ENCODE results near the gene ATP2C2.

Gene ATP2C2

DNA sequence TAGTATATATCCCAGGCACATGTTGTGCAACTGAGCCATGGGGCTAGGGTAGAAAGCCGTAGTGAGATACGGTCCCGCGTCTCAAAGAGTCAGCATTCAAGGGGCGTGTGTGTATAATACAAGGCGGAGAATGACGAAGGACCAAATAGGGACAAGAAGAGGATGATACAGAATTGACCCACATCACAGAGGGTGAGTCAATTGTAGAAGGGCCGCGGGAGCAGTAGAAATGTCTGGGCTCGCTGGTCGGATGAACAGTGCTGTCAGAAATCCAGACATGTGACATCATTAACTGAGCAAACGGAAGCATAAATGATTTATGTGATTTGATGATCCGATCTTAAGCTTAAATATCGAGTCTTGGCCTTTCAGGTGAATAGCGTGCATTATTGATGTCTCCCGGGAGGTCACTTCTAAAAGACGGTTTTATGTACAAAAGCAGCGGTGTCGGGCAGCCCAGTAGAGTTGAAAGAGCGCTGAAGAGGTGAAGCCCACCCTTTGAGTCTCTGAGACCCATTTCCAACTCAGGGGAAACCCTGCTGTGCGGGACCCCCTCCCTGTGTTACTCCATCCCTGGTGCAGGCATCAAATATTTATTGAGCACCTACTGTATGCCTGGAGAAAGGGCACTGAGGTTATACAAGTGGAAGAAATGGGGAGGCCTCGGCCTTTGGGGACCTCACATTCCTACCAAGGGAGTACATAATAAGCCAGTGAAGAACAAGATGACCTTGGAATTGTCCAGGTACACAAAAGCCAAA is 45.1 kb downstream of the ATP2C2 start:
- Histone ChIP-seq H3K27me3 (ENCODE audit: insufficient read depth, low read length, poor library complexity, severe bottlenecking) (no peaks in the 10 kb centered on the region), H3K9ac (ENCODE audit: low read depth, low read length, poor library complexity, severe bottlenecking) (no peak overlapping the region)

DNA sequence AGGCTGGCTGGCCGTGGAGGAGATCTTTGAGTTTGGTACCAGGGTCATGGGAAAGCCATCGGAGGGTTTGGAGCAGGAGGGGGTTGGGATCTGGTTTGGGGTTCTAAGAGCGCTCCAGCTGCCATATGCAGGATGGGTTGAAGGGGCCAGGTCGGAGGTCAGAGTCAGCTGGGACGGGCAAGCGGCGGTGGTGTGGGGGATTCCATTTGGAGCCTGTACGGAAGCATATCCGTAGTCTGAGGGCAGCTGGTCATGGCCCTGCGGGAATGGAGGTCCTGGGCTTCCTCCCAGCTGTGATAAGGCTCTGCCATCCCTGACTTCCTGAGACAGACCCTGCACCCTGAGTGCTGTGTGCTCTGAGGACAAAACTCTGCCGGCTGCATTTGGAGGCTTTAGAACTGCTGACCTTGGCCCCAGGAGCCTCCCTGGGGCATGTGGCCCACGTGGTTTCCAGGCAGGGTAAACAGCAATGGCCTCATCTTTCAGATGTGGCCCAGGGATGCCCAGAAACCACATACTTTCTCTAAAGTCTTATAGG is 46.5 kb downstream of the ATP2C2 start:
- Histone ChIP-seq H4K20me1 (ENCODE audit: insufficient read depth, low read length, poor library complexity, severe bottlenecking) (no peaks in the 10 kb centered on the region), H2AFZ (ENCODE audit: low read length) (no peak overlapping the region), H3K9ac (ENCODE audit: low read depth, low read length, poor library complexity, severe bottlenecking) (no peak overlapping the region), H3K36me3 (ENCODE audit: insufficient read depth, low read length) (no peaks in the 10 kb centered on the region), H3K79me2 (ENCODE audit: insufficient read depth, low read length) (no peaks in the 10 kb centered on the region), H3F3A (ENCODE audit: low read depth) (no peaks in the 10 kb centered on the region), H3K27me3 (ENCODE audit: insufficient read depth, low read length, poor library complexity, severe bottlenecking) (peaks cover 8% of the 10 kb centered on the region), H3K4me1 (ENCODE audit: insufficient read depth, low read length, poor library complexity, severe bottlenecking) (no peaks in the 10 kb centered on the region), H3K9me2 (replicated peaks; ENCODE audit: low read depth, low read length) (no peaks in the 10 kb centered on the region), H3K4me3 (ENCODE audit: low read length, poor library complexity, severe bottlenecking) (no peak overlapping the region), H3K9me3 (ENCODE audit: insufficient read depth, low read depth, low read length) (no peaks in the 10 kb centered on the region), H3K4me2 (ENCODE audit: low read depth, low read length, poor library complexity, severe bottlenecking) (no peak overlapping the region)
- TF ChIP-seq EZH2phosphoT487 (IDR thresholded peaks at IDR 0.05; ENCODE audit: borderline replicate concordance): no peak
- TF ChIP-seq CTCF (conservative IDR thresholded peaks at IDR 0.05; ENCODE audit: low read length): no peak

More for the DNA sequence above, 45.1 kb downstream of the ATP2C2 start:
- Histone ChIP-seq H2AFZ (ENCODE audit: low read length) (no peak overlapping the region), H3K4me3 (ENCODE audit: low read length, poor library complexity, severe bottlenecking) (no peak overlapping the region), H3K4me2 (ENCODE audit: low read depth, low read length, poor library complexity, severe bottlenecking) (no peak overlapping the region), H3K36me3 (ENCODE audit: insufficient read depth, low read length) (no peaks in the 10 kb centered on the region), H3K9me2 (replicated peaks; ENCODE audit: low read depth, low read length) (no peaks in the 10 kb centered on the region), H4K20me1 (ENCODE audit: insufficient read depth, low read length, poor library complexity, severe bottlenecking) (no peaks in the 10 kb centered on the region), H3K4me1 (ENCODE audit: insufficient read depth, low read length, poor library complexity, severe bottlenecking) (no peaks in the 10 kb centered on the region), H3F3A (ENCODE audit: low read depth) (no peaks in the 10 kb centered on the region), H3K79me2 (ENCODE audit: insufficient read depth, low read length) (no peaks in the 10 kb centered on the region), H3K9me3 (ENCODE audit: insufficient read depth, low read depth, low read length) (no peaks in the 10 kb centered on the region)
- TF ChIP-seq CTCF (conservative IDR thresholded peaks at IDR 0.05; ENCODE audit: low read length) (no peak), EZH2phosphoT487 (IDR thresholded peaks at IDR 0.05; ENCODE audit: borderline replicate concordance) (no peak)

DNA sequence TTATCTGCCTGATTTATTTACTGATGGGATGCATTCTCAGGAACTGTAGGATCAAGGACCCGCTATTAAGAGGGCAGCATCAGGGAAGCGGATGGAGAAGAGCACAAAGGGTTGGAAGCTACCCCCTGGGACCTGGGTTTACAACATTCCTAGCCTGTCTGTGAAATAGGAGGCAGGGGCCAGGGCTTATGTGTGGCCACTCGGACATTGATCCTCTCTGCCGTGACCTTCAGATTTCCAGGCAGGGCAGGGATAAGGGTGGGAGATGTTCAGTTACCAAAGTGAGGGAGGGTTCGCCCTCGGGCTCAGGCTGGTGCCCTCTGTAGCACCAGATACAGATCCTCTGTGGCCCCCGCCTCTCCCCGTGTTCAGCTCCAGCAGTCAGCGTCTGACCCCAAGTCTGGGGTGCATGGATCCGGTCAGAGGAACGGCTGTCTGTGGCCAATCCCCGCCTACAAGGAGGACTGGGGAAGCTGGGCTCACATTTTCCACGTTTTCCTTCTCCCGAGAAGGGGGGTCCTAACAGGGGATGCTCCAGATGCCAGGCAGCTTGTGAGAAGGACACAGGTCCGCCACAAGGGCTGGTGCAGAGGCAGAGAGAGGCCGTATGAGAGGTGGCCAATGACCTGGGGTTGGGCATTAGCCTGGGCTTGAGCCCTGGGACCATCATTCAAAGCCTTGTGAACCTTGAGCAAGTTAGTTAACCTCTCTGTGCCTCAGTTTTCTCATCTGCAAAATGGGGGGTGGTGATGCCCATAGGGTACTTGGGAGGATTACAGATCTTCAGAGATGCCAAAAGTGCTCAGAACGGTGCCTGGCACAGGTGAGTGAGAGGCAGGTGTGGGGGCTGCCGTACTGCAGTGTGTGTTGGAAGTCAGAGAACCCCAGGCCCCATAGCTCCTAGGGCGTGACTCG is 48.3 kb downstream of the ATP2C2 start:
- Histone ChIP-seq H3K9me3 (ENCODE audit: insufficient read depth, low read depth, low read length) (no peaks in the 10 kb centered on the region), H3K4me3 (ENCODE audit: low read length, poor library complexity, severe bottlenecking) (no peak overlapping the region), H3K36me3 (ENCODE audit: insufficient read depth, low read length) (no peaks in the 10 kb centered on the region), H4K20me1 (ENCODE audit: insufficient read depth, low read length, poor library complexity, severe bottlenecking) (no peaks in the 10 kb centered on the region), H3K9ac (ENCODE audit: low read depth, low read length, poor library complexity, severe bottlenecking) (no peak overlapping the region), H3F3A (ENCODE audit: low read depth) (no peaks in the 10 kb centered on the region), H2AFZ (ENCODE audit: low read length) (no peak overlapping the region), H3K9me2 (replicated peaks; ENCODE audit: low read depth, low read length) (no peaks in the 10 kb centered on the region), H3K4me1 (ENCODE audit: insufficient read depth, low read length, poor library complexity, severe bottlenecking) (no peaks in the 10 kb centered on the region), H3K4me2 (ENCODE audit: low read depth, low read length, poor library complexity, severe bottlenecking) (no peak overlapping the region), H3K27me3 (ENCODE audit: insufficient read depth, low read length, poor library complexity, severe bottlenecking) (peaks cover 26% of the 10 kb centered on the region), H3K79me2 (ENCODE audit: insufficient read depth, low read length) (no peaks in the 10 kb centered on the region)
- no peak for TF ChIP-seq CTCF (conservative IDR thresholded peaks at IDR 0.05; ENCODE audit: low read length)
- TF ChIP-seq EZH2phosphoT487 (IDR thresholded peaks at IDR 0.05; ENCODE audit: borderline replicate concordance): no peak

Measured in Loucy (cell line).